Chondrocyte (in vitro differentiated cells): ENCODE data around the gene ATP5IF1. TPM values are rescaled to one million over a fixed set of nuclear protein-coding genes. Genes with fewer than 3 reads are reported as not detected.

ENCODE experiments used
- DNase-seq: peaks from one replicate; pipeline ENCODE4 v3.0.0; 2021; ENCODE audit warnings: mixed read lengths, low spot score
- H3K27ac Mint-ChIP-seq: one replicate; pipeline ENCODE4 v1.8.0; 2021; ENCODE audit warnings: mild to moderate bottlenecking, moderate library complexity, mixed read lengths; ENCODE audit not compliant: unreplicated experiment
- H3K27me3 Mint-ChIP-seq: 2 replicates; pipeline ENCODE4 v1.8.0; 2021; ENCODE audit warnings: low read depth, mixed read lengths
- H3K36me3 Mint-ChIP-seq: 2 replicates; pipeline ENCODE4 v1.8.0; 2021; ENCODE audit warnings: low read depth, mixed read lengths
- H3K4me1 Mint-ChIP-seq: 2 replicates; pipeline ENCODE4 v1.8.0; 2021; ENCODE audit warnings: low read depth, mild to moderate bottlenecking, mixed read lengths
- H3K4me3 Mint-ChIP-seq: one replicate; pipeline ENCODE4 v1.8.0; 2021; ENCODE audit warnings: mild to moderate bottlenecking, moderate library complexity, mixed read lengths; ENCODE audit not compliant: unreplicated experiment
- H3K9me3 Mint-ChIP-seq: 2 replicates; pipeline ENCODE4 v1.8.0; 2021; ENCODE audit warnings: low read depth, mixed read lengths
- CTCF ChIP-seq: fragments of 200-600 bp; sonication (generic); IDR thresholded peaks from 2 replicates; pipeline ENCODE4 v1.5.0; 2021; ENCODE audit warnings: antibody characterized with exemption, mild to moderate bottlenecking, moderate library complexity
- total RNA-seq: library from RNA; stranded (reverse); gene quantifications from 3 replicates; pipeline ENCODE4 v1.2.1, GENCODE V29; 2021

ATP5IF1 gene
- total RNA-seq, 1 donor from 2014 or later: 125 TPM

GRCh38 chr1:28259934-28260802 lies 24.2 kb downstream of the ATP5IF1 start:
- no peaks in the 10 kb centered on the region for H3K27me3 Mint-ChIP-seq
- no peak for TF ChIP-seq CTCF
- peak overlapping the region; percentile 100 for H3K27ac Mint-ChIP-seq
- peaks cover 57% of the 10 kb centered on the region for H3K4me1 Mint-ChIP-seq
- H3K36me3 Mint-ChIP-seq: peaks cover 2% of the 10 kb centered on the region
- H3K9me3 Mint-ChIP-seq: no peaks in the 10 kb centered on the region
- peak; percentile 95 for DNase-seq
- peak overlapping the region; percentile 84 for H3K4me3 Mint-ChIP-seq

DNA sequence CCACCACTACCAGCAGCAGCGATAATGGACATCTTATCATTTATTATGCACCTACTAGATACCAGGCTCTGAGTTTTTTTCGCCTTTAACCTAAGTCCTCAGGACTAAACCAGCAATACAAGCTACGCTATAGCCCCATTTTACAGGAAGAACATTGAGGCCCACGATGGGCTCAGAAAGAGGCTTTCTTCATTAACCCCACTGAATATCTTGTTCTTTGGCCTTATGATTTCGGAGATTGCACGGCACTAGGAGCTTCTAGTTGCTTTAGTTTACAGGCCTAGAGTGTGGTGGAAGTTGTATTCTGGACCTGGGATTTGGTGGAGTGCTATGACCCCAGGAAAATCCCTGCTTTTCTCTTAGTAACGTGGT lies 24.9 kb downstream of the ATP5IF1 start:
- Mint-ChIP-seq H3K9me3 (no peaks in the 10 kb centered on the region), H3K27ac (peak overlapping the region; percentile 83), H3K36me3 (peaks cover 2% of the 10 kb centered on the region), H3K27me3 (no peaks in the 10 kb centered on the region), H3K4me1 (peaks cover 63% of the 10 kb centered on the region), H3K4me3 (peak overlapping the region; percentile 84)
- TF ChIP-seq CTCF: no peak
- DNase-seq: no peak

DNA sequence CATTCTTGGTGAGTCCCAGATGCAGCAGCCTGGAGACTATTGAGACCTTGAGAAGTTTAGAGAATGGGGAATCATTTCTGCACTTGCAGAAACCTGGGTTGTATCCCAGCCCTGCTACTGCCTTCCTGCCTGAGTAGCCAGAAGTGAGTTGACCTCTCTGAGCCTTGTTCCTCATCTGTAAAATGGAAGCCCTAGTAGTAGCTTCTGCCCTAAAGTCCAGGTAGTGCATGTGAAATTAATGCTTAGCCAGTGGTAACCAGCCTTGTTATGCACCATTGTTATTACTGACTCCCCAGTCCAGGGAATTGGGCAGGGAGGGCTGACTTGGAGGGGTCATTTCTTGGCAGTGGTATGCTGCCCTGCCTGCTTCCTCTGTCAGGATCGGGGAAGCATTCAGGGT lies 29.0 kb downstream of the ATP5IF1 start:
- Mint-ChIP-seq H3K27me3 (no peaks in the 10 kb centered on the region), H3K9me3 (no peaks in the 10 kb centered on the region), H3K36me3 (peaks cover 3% of the 10 kb centered on the region), H3K4me3 (no peak overlapping the region), H3K27ac (peak overlapping the region; percentile 45), H3K4me1 (peaks cover 87% of the 10 kb centered on the region)
- no peak for TF ChIP-seq CTCF
- DNase-seq: no peak

DNA sequence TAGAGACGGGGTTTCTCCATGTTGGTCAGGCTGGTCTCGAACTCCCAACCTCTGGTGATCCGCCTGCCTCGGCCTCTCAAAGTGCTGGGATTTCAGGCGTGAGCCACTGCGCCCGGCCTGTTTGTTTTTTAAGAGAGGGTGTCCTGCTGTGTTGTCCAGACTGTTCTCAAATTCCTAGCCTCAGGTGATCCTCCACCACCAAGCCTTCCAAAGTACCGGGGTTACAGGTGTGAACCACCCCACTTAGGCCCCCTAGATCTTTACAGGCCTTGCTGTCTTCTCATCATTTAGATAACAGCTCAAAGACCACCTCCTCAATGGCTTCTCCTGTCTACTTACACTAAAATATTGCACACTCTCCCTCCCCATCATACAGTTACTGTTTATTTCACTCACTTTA lies 29.7 kb downstream of the ATP5IF1 start:
- no peaks in the 10 kb centered on the region for H3K27me3 Mint-ChIP-seq
- no peak overlapping the region for H3K4me3 Mint-ChIP-seq
- no peak for TF ChIP-seq CTCF
- peaks cover 5% of the 10 kb centered on the region for H3K36me3 Mint-ChIP-seq
- DNase-seq: no peak
- peak overlapping the region; percentile 51 for H3K27ac Mint-ChIP-seq
- peaks cover 87% of the 10 kb centered on the region for H3K4me1 Mint-ChIP-seq
- H3K9me3 Mint-ChIP-seq: no peaks in the 10 kb centered on the region

GRCh38 chr1:28266920-28267322 lies 31.0 kb downstream of the ATP5IF1 start:
- peak overlapping the region; percentile 8 for H3K4me3 Mint-ChIP-seq
- peak overlapping the region; percentile 29 for H3K27ac Mint-ChIP-seq

More at GRCh38 chr1:28266920-28267322, 31.0 kb downstream of the ATP5IF1 start:
- Mint-ChIP-seq H3K27me3 (no peaks in the 10 kb centered on the region), H3K36me3 (peaks cover 12% of the 10 kb centered on the region), H3K4me1 (peaks cover 73% of the 10 kb centered on the region), H3K9me3 (no peaks in the 10 kb centered on the region)
- DNase-seq: no peak
- no peak for TF ChIP-seq CTCF
